GM21737 (cell line): Measurements from ENCODE around the gene SPECC1L.

Experiments used
- ATAC-seq: cut with Tn5 transposase; IDR thresholded peaks from one replicate; pipeline ENCODE4 v1.9.1; 2021; ENCODE audit warnings: mild to moderate bottlenecking, moderate library complexity; ENCODE audit not compliant: unreplicated experiment

SPECC1L gene

DNA sequence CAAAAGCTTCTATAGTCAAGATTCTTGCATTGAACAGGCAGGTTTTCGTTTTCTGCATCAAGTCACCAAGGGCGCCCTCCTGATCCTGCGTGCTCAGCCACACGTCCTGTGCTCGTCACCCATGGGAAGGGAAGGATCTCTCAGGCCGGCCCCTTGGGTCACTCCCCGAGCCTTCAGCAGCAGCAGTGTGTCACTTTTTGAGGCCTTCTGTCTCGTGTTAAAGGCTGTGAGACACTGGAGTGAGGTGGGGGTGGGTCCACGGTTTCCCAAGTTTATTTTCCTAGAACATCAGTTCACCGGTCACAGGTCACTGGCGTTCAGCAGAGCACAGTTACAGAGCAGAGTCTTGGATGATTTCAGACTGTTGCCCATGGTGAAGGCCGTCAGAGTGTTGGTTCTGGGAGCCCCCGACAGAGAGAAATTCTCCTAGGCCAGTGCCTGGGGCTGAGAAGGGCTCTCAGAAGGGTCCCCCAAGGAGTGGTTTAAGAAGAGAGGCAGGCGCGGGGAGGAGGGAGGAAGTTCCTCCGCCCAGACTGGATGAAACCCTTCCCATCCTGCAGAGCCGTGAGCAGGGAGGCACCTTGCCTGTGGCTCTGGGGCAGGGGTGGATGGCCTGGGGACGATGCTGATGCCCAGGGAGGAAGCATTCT is 143.2 kb downstream of the SPECC1L start:
- no peak for ATAC-seq

DNA sequence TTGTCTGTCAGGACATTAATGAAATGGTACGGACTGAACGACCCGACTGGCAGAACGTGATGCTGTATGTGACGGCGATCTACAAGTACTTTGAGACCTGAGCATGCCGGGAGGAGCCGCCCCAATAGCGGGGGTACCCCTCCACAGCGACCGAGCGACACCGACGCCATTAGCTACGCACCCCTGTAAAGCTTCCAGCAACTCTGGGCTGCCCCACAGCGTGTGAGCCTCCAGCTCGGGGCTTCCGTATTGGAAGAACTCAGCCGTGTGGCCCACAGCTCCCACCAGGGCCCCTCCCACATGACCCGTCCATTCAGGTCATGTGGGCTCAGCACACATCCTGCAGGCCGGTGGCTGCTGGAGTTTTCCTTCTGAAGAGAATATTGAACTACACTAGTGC is 143.9 kb downstream of the SPECC1L start:
- ATAC-seq: no peak

DNA sequence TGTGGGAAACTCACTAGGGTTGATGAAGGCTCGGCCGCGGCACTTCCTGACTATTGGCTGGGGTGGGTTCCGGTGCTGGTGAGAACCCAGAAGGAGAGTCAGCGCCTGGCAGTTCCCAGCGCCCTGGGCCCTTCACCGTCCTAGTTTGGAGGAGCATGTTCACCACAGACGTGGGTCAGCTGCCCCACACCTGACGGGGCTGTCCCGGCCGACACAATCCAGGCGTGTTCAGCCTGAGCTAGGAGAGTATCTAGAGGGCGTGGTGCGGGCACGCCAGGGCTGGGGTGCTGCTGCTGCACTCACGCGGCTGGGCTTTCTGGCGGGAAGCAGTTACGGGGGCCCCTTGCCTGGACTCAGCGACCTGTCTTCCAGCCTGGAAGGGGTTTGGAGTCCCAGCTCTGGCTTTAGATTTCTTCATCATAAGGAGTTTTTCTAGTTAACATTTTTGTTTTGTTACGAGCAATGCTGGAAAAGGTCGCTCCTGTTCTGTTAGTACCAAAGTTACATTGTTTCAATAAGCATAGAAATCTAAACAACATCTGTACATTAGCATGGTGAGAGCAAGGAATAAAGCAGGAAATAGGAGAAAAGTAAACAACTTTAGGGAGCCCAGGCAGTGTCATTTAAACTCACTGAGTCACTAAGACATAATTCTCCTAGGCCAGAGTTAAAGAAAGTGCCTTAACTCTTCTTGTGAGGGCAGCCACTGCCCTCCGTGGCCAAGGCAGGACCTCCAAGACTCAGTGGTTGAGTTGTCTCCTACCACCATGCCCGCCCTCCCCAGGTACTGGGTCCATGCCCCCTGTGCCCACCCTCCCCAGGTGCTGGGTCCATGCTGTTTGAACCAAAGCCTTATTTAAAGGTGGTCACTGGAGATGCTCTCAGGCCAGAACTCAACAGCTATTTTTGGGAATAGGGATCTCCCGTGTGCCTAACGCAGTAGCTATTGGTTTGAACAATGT is 144.6 kb downstream of the SPECC1L start:
- no peak for ATAC-seq

DNA sequence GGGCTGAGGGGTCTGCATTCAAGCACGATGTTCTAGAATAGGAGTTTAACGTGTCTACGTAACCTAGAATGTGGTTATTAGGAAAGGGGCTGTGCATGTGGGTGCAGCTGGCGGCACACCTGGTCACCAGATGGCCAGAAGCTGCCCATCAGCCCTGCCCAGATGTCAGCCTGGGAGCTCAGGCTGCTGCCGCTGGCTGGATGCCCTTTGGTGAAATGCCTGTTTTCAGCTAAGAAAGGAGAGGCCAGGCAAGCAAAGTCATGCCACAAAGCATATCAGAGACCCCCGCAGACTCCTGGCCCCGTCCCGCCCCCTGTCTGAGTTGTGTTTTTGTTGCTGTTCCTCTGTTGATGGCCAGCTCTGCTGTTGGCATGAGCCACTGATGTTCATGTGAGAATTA is 145.5 kb downstream of the SPECC1L start:
- no peak for ATAC-seq

DNA sequence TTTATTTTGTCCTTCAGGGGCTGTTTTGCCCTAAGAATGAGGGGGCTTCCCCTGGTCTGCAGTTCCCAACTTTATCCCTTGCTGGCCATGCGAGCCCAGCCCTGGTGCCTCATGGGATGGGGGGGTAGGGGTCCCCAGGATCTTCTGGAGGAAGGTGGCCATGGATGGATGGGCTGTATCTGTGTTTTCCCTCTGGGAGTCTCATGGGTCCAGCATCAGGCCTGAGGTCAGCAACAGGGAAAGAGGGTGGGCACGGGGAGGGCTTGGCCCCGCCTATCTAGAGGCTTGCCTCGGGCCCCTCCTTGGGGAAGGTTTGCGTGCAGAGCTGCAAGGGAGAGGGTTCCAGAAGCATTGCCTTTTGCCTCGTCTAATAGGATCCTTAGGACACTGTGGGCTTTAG is 146.0 kb downstream of the SPECC1L start:
- no peak for ATAC-seq

DNA sequence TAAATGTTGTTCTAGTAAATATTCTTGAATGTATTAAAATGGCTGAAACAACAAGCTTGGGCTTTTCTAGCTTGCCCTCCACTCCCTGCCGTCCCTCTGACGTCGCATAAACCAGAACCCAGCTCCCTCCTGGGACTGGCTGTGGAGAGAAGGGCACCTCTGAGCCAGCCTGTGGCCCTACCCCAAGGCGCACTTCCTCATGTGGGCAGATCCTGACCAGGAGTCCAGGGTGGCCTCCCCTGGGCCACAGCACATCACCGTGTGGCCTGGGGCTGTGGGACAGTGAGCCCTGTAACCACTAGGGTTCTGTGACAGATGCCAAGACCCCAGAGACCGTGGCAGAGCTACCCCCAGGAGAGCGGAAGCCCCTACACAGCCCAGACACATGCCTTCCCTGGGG is 146.6 kb downstream of the SPECC1L start:
- no peak for ATAC-seq

DNA sequence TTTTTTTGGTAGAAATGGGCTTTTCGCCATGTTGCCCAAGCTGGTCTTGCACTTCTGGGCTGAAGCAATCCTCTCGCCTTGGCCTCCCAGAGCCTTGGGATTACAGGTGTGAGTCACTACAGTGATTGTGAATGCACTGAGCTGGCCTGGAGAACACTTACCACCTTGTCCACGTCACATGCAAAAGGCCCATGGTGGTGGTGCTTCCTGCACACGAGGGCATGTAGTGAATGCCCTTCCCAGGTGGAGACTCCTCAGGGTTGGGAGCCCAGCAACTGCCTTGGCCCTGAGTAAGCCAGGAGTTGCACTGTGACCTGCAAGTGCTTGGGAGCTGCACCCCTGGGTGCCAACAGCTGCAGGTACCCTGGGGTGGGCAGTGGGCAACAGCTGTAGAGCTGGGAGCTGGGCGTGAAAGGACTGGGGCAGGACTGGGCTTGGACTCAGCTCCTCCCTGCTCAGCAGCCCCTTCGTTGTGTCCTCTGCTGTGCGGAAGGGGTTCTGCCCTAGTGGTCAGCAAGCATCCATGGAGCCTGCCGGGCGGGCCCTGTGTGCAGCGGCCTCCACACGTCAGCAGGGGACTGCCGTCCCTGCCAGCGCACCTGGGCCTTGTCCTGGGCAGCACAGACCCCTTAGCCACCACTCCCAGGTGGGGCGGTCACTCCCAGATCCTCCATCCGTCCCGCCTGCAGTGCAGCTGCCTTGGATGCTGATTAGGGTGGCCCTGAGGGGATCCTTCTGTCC is 147.4 kb downstream of the SPECC1L start:
- ATAC-seq: no peak

DNA sequence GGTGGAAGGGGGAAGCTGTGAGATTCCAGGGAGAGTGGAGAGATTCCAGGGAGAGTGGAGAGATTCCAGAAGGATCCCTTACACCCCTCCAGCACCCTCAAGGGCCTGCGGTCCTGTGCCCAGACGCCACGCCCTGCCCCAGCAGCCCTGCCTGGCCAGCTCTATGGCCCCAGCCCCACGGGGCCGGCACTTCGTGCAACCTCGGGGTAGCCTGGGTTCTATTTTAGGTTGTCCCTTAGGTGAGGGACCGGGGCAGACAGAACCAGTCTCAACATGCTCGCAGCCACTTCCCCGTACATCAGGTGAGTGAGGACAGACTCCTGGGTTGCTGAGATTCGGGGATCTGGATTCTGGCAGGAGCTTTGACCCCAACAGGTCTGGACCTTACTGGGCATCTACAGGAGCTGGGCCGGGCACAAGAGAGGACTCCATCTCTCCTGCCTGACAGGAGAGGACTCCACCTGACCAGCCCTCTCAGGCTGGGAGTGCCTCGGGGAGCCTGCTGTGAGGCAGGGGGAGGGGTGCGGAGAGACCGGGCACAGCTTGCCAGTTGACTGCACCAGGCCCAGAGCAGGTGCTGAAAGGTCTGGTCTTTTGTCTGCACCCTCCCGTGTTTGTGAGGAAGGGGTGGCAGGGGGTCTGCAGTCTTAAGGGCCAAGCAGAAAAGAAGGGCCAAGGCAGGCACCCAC is 148.3 kb downstream of the SPECC1L start:
- no peak for ATAC-seq

DNA sequence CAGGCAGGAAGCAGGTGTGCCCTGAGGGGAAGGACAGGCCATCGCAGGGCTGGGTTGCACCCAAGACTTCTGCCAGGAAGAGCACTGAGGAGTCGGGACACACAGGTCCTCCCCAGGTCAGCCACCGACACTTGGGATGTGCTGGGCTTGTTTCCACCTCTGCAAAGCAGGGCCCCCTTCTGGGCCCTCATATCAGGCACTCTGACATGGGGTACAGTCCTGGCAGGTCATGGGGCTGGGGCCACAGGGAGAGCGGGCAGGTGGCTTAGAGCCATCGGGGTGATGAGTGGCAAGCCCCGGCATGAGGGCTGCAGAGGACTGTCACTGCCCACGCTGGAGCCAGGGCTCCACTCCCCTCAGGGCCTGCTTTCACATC is 148.8 kb downstream of the SPECC1L start:
- ATAC-seq: no peak

DNA sequence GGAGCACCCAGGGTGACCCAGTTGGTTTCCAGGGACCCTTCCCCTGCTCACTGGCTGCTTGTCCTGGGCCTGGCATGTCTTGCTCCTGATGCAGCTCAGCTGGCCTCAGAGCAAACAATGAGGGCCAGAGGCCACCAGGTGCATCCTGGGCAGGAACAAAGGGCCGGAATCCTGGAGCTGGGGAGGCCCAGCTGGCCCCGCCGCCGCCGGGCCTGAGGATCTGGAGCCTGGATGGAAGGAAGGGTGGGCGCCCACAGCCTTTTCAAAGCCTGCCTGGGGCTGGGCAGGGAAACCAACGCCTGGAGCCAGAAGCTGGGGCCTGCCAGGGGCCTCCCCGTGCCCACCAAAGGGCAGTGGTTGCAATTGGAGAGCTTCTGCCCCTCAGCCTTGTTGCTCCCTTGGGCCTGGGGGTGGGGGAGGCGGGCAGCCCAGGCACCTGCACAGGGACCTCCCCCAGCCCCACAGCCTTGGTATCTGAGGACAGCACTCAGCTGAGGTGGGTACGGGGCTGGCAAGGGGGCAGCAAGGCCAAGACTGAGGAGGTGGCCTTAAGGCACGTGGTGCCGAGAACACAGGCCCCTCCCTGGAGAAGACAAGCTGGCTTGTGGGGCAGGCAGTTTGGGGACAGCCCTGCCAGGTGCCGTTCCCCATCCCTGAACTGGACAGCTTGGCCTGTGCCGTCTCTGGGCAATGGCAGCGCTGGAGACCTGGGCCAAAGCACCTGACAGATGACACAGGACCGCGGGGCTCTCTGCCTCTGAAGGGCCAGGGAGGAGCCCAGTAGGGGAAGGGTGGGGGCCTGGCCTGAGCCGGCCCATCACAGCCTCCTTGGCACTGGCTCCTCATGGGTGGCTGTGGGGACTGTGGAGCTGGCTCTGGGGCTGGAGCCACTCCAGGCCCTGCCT is 149.7 kb downstream of the SPECC1L start:
- ATAC-seq: no peak

DNA sequence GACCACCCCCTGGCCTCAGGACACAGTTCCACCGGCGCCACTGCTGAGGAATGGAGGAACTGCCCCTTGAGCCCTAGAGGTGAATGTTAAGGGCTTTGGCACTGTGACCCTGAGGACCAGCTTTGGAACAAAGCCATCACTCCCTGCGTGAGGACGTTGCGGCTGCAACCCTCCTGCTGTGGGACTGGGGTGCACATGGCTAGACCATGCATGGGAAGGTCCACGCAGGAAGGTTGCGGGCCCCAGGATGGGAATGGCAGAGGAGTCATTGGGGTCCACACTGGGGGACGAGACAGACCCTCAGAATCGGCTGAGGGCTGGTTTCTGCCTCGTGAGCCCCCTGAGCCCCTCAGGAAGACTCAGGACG is 150.3 kb downstream of the SPECC1L start:
- ATAC-seq: no peak

DNA sequence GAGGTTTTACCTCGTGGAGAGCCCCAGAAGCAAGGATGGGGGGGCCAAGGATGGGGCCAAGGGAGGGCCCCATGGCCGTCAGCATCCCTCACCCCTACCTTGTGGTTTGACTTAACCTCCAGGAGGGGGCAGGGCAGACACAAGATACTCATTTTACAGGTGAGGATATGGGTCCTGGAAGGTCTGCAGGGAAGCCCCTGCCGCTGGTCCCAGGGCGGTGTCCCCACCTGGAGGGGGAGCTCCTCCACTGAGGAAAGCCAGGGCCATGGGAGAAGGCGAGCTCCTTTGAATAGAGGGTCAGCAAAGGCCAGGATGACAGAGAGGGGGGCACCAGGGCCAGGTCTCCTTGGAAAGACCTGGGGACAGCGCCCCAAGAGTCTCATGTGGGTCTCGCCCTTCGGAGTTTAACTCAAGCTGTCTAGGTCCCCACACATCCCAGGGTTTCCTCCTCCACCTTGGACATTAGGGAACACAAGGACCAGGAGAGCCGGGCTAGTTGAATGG is 150.8 kb downstream of the SPECC1L start:
- ATAC-seq: no peak

DNA sequence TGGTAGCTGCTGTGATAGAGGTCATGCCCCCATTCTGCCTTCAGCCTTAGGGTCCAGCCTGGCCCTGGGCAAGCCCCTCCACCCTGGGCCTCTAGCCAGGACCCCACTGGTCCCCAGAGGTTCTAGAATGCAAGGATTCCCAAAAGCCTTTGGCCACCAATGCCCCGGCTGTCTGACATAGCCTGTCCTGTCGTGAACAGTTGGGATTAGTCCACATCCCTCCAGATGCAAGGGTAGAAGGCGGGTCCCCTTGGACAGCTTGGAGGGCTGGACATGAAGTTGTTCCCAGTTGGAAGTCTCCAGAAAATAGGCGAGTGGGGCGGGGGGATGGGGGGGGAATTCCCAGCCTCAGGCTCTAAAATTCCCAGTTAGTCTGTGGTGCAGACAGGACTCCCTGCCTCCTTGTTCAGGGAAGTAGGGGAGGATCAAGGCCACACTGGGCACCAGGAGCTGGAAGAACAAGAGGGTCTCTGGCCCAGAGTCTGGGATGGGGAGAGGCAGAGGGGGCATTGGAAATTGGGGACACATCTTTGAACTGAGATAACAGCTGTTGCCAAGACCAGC is 151.6 kb downstream of the SPECC1L start:
- no peak for ATAC-seq

DNA sequence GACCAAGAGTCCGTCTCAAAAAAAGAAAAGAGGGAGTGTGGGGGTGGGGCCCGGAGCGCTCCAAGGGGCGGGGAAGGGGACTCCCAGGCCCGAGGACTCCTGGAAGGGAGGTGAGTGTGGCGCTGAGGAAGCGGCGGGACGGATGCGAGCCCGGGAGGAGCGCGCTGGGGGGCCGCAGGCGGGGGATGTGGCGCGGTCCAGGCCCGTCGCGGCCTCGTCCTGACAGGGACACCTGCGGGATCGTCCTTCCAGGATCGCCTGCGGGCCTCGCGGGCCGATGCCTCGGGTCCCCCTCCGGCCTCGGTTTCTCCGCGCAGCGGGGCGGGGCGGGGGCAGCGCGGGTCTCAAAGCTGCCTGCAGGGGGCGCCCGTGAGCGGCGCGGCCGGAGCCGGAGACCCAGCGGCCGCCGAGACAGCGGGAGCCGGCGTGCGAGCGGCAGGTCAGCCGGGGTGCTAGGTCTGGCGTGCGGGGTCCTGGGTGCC is 152.9 kb downstream of the SPECC1L start:
- ATAC-seq: no peak

DNA sequence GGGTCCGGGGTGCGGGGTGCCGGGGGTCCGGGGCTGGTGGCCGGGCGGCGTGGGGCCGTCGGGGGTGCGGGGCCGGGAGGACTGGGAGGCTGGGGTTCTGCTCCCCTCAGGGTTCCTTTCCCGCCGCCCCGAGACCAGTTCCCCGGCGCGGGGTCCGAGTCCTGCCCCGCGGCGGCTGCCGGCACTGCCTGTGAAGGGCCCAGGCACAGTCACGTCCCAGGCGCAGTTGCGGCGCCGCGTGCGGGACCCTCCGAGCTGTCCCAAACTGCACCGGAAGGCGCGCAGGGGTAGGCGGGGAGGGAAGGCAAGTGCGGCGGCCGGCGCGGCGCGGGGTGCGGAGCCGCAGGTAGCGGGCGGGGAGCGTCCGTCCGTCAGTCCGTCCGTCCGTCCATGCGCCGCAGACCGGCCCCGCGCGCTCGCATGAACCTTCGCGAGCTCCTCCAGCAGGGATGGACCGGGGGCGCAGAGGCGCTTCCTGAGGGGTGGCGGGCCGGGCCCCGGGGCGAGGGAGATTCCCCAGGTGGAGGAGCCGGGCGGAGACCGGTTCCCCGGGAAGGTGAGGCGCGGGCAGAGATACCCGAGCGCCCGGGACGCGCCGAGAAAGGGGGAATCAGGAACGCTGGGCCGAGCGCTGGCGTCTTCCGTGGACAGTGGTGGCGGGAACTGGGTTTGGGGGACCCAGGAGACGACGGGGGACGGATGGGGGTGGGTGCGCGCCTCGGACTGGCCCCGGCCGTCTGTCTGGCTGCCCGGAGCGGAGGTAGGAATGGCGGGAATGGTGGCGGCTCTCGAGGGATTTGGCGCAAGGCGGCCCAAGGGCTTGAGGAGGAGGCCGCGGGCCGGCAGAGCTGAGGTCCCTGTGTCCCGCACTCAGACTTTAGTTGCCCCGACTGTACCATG is 153.6 kb downstream of the SPECC1L start:
- no peak for ATAC-seq

DNA sequence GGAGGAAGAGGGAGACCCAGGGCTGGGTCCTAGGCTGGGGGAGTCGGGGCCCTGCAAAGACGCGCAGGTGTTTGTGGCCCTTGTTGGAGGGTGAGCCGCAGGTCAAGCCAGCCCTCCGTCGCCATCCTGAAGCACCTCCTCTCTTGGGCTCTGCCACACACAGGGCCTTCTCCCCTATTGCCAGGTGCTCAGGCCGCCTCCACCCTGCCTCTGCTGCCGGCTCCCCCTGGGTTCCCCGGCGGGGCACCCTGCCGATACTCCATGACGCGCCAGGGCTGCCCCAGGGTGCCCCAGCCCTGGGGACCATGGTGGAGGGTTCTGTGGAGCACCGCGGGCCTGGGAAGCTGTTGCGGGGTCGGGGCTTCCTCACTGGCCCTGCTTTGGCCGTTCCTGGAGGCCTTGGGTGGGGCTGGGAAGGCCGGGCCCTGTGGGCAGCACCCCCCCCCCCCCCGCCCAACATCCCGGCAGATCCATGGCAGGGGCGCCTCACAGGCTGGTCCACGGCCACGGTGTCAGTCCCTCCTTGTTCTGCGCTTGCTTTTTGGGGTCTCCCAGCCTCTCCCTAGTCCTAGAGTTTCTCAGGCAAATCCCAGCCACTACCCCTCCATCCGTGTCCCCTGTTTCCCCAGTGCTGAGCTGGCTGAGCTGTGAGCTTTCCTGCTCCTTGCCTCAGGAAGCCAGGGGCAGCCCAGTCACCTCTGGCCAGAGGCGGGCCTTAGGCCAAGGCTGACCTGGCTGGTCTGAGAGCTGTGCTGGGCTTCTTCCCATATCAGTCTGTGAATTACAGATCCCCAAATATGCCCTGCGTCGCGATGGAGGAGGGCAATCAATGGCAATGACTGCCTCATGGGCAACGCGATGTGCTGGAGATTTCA is 154.5 kb downstream of the SPECC1L start:
- no peak for ATAC-seq

DNA sequence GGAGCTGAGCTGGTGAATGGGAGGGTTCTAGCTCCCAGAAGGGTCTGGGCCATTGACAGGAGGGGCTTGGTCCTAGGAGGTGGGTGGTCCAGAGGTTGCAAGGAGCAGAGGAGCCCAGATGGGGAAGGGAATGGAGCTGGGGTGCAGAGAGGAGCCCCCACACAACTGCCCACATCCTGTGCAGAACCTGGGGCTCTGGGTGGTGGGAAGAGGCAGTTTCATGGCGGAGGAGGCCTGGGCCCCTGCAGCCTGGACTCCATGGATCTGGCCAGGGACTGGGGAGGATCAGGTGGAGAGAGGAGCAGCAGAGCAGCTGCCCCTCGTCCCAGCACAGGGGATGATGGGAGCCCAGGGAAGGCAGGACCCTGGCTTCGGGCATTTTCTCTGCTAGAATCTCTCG is 155.8 kb downstream of the SPECC1L start:
- ATAC-seq: no peak
